ENCODE data around the gene IGLL5.

The IGLL5 gene

GRCh38 chr22:22863001-22863400 lies 24.6 kb upstream of the IGLL5 start:
- no peak for DNase-seq (ENCODE audit: low read depth)

DNA sequence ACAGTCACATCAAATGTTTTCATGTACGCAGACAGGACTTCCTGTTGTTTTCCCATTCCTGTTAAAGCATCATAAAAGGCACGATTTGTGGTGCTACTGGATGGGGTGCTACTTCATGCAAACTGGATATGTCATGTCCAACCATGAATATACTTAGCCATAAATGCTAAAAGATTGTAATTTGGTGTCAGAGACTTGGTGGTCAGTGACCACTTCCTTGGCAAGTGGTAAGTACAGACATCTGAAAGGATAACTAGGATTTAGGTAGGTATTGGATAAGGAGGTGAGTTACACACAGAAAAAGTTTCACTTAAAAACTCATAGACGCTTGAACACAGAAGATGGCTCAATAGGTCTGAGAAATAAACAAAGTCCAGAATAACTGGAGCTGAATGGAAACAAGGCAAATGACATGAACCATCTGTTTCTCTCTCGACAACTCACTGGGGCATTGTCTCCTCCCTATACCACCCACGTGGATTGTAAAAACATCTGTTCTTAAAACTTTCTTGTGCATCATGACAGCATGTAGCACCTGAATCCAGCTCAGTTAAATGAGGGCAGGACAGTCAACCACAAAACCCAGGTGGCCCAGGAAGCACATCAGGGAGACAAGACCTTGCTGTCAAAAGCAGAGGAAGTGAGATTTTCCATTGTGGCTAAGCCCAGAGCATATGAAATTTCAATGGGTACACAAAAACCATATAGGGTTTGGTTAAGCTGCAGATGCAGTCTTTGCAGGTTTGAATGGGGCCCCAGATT lies 22.1 kb upstream of the IGLL5 start:
- no peak for DNase-seq (ENCODE audit: low read depth)

DNA sequence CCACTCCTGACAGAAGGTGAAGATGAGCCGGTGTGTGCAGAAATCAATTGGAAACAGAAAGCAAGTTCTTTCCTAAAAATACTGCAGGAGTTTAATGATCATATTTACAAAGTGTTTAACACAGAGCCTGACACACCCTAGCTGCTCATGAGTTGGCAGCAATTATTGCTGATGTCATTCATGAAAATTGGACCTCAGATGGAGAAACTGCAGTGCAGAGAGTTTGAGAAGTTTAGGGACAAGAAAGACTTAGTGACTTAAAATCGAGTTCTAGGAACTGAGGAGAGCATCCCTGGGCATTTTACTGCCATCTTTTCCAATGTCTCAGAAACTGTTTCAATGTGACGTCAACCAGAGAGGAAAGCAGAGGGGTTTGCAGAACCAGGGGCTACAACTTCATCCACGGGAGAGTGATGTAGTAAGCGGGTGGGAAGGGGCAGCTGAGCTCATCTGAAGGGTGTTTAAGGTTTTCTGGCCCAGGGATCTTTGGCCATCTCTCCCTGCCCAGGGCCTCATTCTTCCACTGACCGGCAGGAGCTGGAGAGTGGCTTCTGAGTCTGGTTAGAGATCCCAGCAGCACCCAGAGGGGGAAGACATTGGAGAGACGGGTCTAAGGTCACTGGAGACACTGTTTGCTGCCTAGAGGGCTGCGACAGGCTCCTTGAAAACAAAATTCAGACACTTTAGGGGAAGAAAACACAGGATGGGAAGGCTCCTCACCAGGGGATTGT lies 21.1 kb upstream of the IGLL5 start:
- no peak for DNase-seq (ENCODE audit: low read depth)

GRCh38 chr22:22867996-22868715 lies 19.5 kb upstream of the IGLL5 start:
- no peak for DNase-seq (ENCODE audit: low read depth)

- peak; percentile 10 for DNase-seq (ENCODE audit: low read depth)
Observed at GRCh38 chr22:22870577-22871404, 16.8 kb upstream of the IGLL5 start.

GRCh38 chr22:22871536-22872278 lies 15.9 kb upstream of the IGLL5 start:
- no peak for DNase-seq (ENCODE audit: low read depth)

GRCh38 chr22:22872722-22873708 lies 14.6 kb upstream of the IGLL5 start:
- DNase-seq (ENCODE audit: low read depth), result no peak

- peak; percentile 61 for DNase-seq (ENCODE audit: low read depth)
Observed at GRCh38 chr22:22877523-22878210, 9.9 kb upstream of the IGLL5 start.

GRCh38 chr22:22878211-22878570 lies 9.4 kb upstream of the IGLL5 start:
- no peak for DNase-seq (ENCODE audit: low read depth)

GRCh38 chr22:22878801-22879674 lies 8.6 kb upstream of the IGLL5 start:
- DNase-seq (ENCODE audit: low read depth), result no peak

DNA sequence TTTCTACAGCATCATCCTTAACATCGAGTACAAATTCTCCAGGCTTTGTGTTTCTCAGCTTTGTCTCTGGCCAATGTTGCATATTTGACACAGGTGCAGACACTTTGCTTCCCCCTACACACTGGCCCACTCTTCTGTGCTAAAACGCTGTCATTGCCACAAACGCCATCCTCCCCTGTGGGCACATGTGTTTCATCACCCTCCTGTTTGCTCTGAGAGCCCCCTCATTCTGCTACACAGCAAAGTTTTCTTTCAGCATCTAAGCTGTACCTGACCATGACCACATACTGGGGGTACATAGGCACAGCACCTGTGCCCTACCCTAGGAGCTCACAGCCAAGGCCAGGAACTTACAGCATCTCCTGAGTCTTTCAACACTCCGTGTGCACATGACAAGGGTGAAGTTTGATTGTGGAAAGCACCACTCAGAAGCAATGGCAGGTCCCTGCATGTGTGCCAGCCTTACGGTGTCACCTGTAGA lies 7.9 kb upstream of the IGLL5 start:
- DNase-seq (ENCODE audit: low read depth), result no peak

DNA sequence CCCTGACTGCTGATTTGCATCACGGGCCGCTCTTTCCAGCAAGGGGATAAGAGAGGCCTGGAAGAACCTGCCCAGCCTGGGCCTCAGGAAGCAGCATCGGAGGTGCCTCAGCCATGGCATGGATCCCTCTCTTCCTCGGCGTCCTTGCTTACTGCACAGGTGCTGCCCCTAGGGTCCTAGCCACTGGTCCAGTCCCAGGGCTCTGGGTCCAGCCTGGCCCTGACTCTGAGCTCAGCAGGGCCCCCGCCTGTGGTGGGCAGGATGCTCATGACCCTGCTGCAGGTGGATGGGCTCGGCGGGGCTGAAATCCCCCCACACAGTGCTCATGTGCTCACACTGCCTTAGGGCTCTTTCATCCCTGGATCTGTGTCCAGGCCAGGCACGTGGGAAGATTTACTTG lies 7.0 kb upstream of the IGLL5 start:
- no peak for DNase-seq (ENCODE audit: low read depth)

DNA sequence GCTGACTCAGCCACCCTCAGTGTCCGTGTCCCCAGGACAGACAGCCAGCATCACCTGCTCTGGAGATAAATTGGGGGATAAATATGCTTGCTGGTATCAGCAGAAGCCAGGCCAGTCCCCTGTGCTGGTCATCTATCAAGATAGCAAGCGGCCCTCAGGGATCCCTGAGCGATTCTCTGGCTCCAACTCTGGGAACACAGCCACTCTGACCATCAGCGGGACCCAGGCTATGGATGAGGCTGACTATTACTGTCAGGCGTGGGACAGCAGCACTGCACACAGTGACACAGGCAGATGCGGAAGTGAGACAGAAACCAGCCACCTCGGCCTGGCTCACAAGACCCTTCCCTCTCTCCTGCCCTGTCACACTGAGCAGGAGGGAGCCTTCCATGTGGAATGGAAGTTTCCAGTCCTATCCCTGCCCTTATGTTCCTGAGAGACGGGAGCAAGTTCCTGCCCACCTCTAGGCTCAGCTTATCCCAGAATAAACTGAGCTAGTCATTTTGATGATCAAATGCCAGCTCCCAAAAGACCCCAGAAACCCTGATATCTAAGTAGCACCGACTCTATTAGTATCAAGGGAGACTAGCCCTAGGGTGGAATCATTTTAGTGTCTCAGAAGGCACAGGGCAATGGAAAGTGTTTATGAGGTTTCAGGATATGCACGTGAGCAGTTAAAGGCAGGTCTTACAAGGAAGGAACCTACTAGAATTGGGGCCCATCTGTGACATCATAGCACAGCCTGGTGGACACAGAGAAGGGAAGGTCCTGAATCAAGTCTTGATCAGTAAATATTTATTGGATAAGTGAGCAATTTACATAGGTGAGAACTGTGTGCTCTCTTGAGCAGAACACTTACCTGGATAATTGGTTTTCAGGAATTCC lies 6.3 kb upstream of the IGLL5 start:
- no peak for DNase-seq (ENCODE audit: low read depth)

GRCh38 chr22:22882033-22882717 lies 5.4 kb upstream of the IGLL5 start:
- DNase-seq (ENCODE audit: low read depth), result peak; percentile 19

DNA sequence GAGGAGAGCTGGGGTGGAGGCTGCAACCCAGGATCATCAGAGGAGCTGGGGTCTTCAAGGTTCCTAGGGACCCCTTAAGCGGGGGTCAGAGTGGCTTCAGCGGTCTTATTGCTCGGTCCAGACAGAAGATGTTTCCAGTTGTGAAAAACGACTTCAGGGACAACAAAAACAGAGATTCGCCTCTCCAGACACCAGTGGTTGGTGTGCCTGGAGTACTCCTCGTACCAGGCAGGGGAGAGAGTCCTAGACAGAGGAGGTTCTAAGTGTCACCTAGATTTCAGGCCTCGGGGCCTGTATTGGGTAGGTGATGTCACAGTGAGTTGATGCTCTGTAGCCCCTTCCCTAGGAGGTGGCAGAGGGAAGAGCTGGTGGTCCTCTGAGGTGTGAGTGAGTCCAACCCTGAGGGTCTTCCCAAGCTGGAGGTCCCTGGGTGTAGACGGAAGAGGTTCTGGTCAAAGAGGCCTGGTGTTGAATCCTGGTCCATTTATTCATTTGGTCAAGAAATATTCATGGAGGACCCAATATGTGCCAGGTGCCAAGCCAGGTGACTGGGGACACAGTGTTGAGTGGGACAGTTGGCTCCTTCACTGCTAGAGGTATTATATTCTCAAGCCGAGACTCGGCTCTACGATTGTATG lies 4.4 kb upstream of the IGLL5 start:
- no peak for DNase-seq (ENCODE audit: low read depth)
